Superior temporal gyrus (tissue), 1 donor: ENCODE results near the gene POTEI.
"Not testable (repeated sequence)": the region's sequence is repeated elsewhere in the genome, so short reads cannot be mapped to it uniquely, and the experiment has no call there.

ENCODE experiments used
- DNase-seq: peaks from one replicate; pipeline ENCODE4 v3.0.0-alpha.2; 2016; ENCODE audit errors: extremely low spot score

Gene POTEI

DNA sequence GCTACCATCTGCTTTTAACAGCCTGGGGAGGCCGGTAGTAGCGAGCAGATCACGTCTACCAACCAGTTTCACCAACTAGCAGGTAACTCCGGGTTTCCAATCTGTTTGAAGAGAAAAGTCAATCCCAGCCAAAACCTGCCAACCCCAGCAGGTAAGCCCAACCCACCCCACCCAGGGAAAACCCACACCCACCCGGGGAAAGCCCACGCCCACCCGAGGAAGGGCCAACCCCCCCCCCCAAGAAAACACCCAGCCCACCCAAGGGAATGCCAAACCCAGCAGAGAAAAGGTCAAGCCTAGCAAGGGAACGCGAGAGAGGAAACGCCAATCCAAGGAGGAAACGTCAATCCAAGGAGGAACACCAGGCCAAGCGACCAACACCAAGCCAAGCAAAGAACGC, at the start of gene POTEI:
Gene POTEI, minus strand, starts transcription at position 101 of the 400 bp plus-strand sequence. Its CDS starts 93 bp downstream, at position 8.
- DNase-seq = not testable (repeated sequence)

DNA sequence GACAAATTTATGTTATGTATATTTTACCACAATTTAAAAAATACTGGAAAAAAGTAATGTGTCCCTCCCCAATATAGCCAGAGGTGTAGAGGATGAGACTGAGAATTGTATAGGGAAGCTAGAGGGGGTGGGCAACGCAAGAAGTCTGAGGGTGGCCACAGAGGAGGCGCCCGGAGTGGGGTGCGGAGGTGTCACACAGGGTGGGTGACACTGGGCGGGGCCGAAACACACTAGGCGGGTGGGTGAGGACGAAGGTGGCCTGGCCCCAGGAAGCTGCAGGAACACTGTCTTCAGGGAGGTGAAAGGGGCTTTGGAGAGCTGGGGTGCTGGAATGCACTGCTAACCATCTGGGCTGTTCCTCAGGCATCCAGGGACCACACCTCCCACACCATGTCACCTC, 47.3 kb upstream of the POTEI start:
- DNase-seq = not testable (repeated sequence)

DNA sequence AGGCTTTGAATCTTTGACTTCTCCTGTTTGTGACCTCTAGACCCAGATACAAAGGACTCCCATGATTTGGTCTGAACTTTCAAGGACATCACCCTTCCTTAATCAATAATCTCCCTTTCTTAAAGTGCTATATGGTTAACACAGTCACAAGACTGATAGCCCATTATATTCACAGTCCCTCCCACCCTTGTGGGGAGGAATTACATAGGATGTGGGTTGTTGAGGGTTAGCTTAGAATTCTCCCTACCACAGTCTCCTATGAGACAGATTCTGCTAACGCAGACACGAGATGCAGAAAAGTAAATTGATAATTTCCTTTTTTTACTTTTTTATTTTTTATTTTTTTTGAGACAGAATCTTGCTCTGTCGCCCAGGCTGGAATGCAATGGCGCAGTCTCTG, 45.0 kb upstream of the POTEI start:
- DNase-seq = not testable (repeated sequence)

DNA sequence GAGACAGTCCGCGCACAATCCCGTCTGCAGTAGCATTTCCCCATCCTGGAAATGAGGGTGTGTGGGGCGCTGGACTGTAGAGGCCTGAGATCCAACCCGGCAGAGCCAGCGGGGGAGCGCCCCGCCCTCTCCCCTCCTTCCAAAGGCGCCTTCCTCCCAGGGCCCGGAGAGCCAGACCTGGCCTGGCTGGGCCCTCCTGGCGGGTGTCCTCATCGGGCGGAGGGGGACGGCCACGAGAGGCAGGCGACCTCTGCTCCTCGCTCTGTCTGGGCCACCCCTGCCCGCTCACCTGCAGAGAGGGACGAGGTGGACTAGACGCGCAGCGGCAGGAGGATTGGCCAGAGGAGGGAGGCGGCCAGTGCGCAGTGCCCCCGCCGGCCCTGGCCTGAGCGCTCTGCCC, 40.3 kb upstream of the POTEI start:
- DNase-seq = not testable (repeated sequence)

DNA sequence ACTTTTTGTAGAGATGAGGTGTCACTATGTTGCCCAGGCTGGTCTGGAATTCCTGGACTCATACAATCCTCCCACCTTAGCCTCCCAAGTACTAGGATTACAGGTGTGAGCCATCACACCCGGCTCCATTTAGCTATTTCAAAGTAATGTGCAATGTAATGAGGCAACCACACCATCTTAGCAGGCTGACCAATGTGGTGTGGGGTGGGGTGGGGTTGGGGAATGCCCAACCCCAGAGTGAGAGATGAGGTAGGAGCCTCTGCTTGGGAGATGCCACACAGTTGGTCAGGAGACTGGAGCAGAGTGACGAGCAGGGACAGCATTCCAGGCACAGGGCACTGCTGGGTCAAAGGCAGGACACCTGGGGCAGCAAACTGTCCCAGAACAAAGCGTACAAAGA, 39.3 kb upstream of the POTEI start:
- not testable (repeated sequence) for DNase-seq

DNA sequence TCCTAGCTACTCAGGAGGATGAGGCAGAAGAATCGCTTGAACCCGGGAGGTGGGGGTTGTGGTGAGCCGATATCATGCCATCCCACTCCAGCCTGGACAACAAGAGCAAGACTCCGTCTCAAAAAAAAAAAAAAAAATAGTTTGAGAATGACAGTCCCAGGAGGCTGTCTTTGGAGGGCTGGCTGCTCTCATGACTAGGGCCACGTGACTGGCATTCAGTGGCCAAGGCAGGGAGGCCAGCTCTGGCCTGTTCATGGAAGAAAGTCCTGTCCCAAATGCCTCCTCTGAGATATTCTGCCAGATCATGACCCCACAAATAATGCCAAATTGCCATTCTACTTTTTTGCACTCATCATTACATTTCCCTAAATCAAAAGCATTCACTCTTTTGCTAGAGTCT, 35.9 kb upstream of the POTEI start:
- DNase-seq = not testable (repeated sequence)

DNA sequence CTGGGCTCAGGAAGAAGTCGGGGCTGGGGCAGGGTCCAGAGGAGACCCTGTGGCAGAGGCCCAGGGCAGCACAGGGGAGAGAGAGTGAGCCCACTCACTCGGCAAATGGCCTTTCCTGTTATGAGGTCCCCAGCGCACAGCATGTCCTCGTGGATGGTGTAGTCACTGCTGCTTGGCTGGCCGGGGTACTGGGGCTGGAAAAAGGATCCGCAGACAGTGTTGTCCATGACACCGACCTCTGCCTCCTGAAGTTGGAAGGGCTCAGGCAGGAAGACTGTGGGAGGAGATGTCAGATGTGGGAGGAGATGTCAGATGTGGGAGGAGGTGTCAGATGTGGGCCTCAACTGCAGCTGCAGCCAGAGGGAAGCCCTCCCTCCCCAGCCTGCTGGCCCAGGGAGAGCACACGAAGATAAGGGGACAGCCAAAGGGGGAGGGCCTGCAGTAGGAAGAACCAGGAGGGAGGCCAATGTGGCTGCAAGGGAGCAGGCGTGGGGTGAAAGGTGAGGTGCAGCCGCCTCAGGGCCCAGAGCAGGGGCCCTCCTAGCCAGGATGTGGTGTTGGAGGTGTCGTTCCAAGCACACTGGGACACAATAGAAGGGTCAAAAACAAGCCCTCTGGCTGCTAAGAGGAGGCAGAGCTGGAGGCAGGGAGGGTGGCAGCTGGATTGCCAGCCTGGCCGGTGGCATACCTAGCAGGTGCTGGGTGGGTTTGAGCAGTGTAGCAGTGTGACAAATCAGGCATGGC, 34.8 kb upstream of the POTEI start:
- DNase-seq = not testable (repeated sequence)

DNA sequence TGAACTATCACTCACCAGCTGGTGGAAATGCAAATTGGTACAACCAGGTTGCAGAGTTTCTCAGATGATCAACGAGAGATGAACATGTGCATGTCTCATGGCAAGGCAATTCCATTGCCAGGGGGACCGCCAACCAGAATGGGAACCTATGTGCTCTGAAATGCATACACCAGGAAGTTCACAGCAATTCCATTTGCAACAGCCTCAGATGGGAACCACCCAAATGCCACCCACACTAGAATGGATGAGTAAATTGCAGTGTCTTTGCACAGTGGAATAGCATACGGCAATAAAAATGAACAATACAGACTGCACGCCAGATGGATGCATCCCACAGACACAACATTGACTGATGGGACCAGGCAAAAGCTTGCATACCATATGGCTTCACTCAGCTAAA, 33.7 kb upstream of the POTEI start:
- not testable (repeated sequence) for DNase-seq

DNA sequence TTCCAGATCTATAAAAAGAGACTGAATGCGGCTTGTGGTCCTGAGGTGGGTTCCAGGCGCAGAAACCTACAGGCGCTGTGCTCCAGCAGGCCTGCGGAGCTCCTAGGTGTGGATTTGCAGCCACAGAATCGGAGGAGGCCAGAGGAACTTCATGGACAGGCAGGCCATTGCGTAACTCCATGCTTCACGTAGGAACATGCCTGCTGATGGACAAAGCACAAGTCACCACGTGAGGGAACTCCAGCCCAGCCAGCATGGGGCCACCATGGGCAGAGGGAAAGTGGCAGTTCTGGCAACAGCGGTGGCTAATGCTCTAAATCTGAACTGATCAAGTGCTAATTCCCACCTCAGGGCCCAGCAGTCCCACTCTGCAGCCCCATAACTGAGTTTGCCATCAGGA, 29.1 kb upstream of the POTEI start:
- not testable (repeated sequence) for DNase-seq

DNA sequence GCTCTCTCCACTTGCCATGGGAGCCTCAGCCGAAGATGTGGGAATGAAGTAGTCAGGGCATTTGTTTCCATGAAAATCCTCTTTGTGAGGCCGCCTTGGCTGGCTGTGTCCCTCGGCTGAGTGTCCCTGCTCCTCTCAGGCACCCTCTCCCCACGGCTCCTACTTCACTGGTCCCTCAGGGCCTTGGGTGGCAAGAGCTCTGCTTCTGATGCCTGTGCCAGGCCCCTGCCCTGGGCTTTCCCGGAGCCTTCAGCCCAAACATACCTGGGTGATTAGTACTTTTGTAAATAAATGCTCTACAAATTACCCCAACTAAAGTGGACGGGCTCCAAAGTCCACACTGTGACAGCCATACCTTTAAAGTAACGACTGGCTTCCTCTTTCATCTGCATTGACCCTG, 27.5 kb upstream of the POTEI start:
- DNase-seq = not testable (repeated sequence)

DNA sequence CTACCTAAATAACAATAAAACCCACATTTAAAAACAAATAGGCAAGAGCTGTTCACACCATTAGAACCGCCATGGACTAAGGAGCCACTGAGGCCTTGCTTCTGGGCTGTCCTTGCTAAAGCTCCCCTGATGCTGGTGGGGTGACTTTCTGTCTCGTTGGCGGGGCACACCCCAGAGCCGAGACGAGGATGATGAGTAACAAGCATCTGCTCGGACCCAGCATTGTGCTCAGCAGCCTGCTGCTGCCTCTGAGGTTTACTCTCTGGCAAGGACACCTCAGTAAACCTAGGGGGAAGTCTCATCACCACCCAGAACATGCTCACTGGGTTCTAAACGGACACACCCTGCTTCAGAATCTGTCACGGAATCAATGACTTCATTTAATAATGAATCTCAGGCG, 22.5 kb upstream of the POTEI start:
- not testable (repeated sequence) for DNase-seq

DNA sequence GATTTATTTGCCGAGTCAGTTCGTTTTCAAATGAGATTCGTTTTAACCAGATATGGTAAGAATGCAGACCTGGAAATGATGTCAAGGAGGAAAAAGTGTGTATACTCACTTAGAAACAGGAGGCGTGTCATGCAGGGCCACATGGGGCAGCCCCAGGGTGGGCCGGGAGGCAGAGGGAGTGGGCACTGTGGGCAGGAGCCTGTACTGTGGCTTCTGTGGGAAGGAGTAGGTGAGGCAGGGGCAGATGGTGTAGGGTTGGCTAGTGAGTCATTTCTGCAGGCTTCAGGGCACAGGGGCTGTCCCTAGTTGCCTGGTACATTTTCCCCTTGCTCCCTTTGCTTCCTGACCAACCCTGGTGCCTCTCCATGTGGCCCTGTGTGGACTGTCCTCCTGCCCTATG, 22.1 kb upstream of the POTEI start:
- not testable (repeated sequence) for DNase-seq

DNA sequence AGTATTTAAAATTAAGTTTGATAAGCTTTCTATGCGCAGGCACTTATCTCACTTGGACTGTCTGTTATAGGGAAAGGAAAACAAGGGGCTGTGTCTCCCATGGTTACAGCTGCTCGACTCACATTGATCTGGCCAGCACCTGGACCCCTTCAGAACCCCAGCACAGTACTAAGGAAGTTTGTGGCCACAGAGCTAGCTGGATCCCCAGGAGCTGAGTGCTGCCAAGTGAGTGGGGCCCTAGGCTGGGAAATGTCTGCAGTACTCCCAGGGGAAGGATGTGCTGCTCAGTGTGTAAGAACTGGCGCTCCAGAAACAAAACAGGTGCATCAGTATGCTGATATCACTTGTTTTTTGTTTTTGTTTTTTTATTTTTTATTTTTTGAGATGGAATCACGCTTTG, 21.1 kb upstream of the POTEI start:
- DNase-seq = not testable (repeated sequence)

DNA sequence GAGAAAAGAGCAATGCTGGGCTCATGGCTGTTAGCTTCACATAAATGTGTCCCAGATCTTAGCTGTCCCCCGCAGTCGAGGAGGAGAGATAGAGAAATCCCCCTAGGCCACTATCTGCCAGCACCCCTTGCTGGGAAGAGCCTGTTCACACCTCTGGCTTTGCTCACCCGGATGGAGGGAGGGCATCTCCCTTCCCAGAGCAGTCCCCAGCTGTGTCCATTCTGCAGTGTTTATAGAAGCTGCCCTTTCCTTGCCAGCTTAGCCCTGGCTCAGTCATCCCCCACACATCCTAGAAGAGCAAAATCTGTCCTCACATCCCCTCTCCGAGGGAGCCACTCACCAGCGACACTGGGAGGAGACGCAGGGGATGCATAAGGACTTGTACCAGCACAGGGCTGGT, 20.4 kb upstream of the POTEI start:
- DNase-seq = not testable (repeated sequence)

DNA sequence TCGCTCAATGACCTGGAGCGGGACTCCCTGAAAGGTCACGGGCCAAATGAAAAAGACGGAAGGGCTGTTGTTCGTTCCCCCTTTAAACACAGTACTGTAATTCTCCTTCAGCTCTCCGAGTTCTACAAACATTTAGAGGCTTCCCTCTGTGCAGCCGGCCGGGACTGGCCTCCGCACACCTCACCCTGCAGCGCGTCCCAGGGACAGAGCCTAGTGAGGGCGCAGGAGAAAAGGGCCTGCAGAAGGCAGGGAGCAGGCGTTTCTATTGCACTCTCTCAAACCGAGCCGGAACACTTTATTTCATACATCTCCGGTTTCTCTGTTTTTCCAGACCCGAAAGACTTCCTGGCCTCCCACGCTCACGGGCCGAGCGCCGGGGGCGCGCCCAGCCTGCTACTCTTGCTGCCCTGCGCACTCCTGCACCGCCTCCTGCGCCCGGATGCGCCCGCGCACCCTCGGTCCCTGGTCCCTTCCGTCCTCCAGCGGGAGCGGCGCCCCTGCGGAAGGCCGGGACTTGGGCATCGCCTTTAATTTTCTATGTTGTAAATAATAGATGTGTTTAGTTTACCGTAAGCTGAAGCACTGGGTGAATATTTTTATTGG, 18.3 kb upstream of the POTEI start:
- DNase-seq = not testable (repeated sequence)

DNA sequence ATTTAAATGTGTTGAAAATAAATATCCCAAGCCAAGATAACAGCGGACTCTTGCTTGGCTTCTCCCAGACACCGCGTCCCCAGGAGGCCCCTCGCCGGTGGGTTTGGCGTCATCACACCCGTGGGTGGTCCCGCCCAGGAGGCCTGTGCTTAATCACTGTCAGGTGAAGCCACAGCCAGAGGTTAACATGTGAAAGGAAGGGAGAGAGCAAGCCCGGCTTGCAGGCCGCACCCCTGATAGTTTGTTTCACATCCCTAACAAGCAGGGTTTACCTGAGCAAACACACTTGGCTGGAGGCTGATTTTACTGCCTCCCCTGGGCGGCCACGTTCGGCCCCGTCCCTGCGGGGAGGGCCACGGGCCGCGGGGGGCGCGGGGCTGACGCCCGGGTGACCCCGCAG, 13.3 kb upstream of the POTEI start:
- not testable (repeated sequence) for DNase-seq

DNA sequence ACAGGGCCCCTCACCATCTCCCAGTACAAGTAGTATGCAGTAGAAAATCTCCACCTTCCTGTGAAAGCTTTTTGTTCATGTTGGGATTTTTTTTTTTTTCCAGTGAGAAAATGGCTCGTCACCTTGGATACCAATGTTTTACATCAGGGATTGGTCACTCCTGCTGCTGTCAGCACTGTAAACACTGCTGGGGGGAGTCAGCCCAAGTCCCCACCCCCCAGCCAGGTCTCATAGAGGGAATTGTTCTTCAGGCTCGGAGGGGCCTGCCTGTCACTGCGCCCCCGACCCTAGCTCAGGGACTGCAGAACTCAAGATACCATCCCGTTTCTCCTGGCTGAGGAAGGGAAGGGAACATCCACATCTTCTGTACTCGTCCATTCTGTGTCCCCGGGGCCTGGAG, 11.9 kb upstream of the POTEI start, which contains the start of gene CFC1B:
Gene CFC1B, plus strand, starts transcription at position 231 of the 400 bp plus-strand sequence. CDS start 263 bp downstream, outside the sequence.
- DNase-seq = not testable (repeated sequence)

DNA sequence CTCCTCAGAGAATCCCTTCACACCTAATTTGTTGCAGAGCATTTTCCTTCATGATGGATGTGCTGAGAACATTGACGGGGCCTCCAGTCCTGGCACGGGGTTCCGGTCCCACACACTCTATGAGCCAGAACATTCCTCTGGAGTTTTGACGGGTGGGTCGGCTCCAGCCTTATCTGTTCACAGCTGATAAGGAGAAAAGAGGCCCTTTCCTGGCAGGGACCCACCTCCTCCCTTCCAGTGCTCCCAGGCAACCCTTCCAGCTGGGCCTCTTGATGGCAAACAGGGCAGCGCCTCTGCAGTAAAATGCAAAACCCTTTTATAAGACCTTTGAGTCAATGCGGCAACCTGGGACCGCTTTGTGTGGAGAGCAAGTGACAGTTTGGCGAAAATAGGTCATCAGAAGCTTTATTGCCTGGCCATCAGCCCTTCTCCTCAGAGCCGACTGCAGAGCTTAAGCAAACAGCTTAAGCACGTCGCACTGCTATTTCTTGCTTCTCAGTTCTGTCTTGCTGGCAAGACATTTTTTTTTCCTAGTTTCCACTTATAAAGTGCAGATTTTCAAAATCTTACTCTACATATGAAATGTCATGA, 9.5 kb upstream of the POTEI start:
- not testable (repeated sequence) for DNase-seq

DNA sequence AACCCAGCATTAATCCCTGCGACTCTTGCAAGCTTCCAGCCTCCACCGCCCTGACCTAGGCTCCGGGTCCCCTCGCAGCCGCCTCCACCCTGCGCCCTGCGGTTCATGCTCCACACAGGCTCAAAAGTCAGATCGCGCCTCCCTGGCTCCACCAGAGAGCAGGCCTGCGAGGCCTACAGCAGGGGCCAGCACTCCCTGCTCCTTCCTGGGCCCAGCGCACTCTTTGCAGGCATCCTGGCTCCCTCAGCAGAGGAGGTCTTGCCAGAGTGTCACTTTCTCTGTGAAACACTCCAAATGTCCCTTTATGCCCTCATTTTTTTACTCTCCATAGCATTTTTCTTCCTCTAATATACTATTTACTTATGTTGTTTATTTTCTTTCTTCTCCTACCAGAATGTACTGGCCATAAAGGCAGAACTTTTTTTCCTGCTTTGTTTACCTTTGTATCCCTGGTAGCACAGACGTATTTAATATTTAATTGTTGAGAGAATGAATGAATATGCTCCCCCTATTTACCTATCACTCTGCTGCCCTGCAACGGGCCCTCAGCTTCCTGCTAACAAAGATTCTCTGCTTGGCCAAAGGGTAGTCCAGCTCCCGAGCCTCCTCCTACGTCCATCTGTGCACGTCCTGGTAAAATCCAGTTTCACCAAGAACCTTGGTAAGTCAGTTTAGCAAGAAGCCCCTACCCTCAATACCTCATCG, 2.8 kb upstream of the POTEI start:
- DNase-seq = not testable (repeated sequence)

DNA sequence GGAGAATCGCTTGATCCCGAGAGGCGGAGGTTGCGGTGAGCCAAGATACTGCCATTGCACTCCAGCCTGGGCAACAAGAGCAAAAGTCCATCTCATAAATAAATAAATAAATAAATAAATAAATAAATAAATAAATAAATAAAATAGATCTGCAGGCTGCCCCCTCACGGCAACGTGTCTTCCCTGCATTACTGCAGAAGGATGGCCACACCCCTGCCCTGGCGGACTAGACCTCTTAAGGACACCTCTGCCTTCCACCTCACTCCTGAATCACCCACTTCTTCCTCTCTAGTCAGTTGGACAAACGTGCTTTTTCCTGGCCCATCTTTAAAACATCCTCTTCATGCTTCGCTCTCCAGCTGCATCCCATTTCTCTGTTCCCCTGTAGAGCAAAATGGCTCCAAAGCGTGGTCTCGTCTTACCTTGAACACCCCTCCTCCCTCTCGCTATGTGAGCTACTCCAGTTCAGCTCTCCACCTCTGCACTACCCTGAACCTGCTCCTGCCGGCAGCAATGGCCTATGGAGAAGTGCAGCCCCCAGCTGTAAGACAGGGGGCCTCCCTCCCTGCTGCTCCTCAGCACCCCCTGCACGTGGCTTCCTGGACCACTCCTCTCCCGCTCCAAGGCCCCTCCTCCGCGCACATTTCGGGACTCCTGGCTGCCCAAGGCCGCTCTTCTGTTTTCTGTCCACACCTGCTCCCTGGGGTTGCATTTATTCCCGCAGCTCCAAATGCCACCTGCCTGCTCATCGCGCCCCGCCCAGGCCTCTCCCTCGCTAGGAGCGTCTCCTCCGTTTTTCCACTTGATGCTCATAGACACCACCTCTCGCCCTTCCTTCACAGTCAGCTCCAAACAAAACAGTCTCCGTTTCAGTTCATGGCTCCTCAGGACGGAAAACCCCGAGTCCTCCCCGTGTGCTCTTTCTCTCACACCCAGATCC, 1.9 kb upstream of the POTEI start:
- DNase-seq = not testable (repeated sequence)

DNA sequence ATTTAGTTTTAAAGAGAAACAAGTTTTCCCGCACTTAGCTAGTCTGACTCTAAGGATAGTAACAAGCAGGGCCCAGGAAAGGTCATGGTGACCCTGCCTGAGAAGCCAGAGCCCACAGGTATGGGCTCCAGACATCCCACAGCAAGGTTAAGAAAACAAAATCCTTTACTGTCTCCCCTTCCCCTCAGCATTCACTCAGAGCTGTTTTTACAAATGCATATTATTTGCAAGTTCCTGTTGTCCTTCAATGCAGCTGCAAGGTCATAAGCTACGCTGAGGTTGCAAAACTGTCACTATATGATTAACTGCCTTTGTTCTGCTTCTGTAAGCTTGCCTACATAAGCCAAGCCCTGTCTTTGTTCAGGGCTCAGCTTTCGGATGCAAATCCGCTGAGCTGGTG, 18.1 kb downstream of the POTEI start:
- not testable (repeated sequence) for DNase-seq
